ENCODE measurements around the gene AJAP1.

Gene AJAP1

GRCh38 chr1:4634156-4634792 is 20.1 kb upstream of the AJAP1 start:
- Histone ChIP-seq H3K4ac (ENCODE audit: low read depth, low read length) (no peak overlapping the region), H2AK5ac (ENCODE audit: low read length) (no peak overlapping the region), H3K56ac (ENCODE audit: low read length) (no peak overlapping the region), H4K8ac (ENCODE audit: low read depth, low read length) (no peak overlapping the region), H3K4me2 (ENCODE audit: low read length) (no peak overlapping the region), H4K5ac (ENCODE audit: low read length) (no peak overlapping the region), H2BK5ac (ENCODE audit: low read length) (no peak overlapping the region), H3K36me3 (ENCODE audit: control insufficient read depth, insufficient read depth, low read length) (no peaks in the 10 kb centered on the region), H3K9ac (ENCODE audit: low read length) (no peak overlapping the region), H3K23ac (ENCODE audit: low read length) (no peak overlapping the region), H3K18ac (ENCODE audit: low read length) (no peak overlapping the region), H3K4me3 (ENCODE audit: low read length) (no peak overlapping the region), H3K79me2 (ENCODE audit: control insufficient read depth, insufficient read depth, low read length) (no peaks in the 10 kb centered on the region), H2BK120ac (ENCODE audit: low read depth, low read length) (no peak overlapping the region), H3K27me3 (ENCODE audit: insufficient read depth, low read length, poor library complexity) (no peaks in the 10 kb centered on the region), H3K79me1 (ENCODE audit: low read length) (no peaks in the 10 kb centered on the region), H3K27ac (ENCODE audit: low read depth, low read length) (no peak overlapping the region), H2BK15ac (replicated peaks; ENCODE audit: low read depth) (no peak overlapping the region), H3K4me1 (ENCODE audit: control insufficient read depth, low read depth, low read length) (no peaks in the 10 kb centered on the region)
- WGBS (ENCODE audit: extremely low coverage, insufficient coverage, low lambda C conversion rate): no CpG with 5 or more reads among the region's 14 CpGs
- no peak for DNase-seq

- no peak overlapping the region for H2BK120ac ChIP-seq (ENCODE audit: low read depth, low read length)
- no peak overlapping the region for H3K4me3 ChIP-seq (ENCODE audit: low read length)
- no peak overlapping the region for H3K27ac ChIP-seq (ENCODE audit: low read depth, low read length)
- no peak overlapping the region for H3K4ac ChIP-seq (ENCODE audit: low read depth, low read length)
- no peak overlapping the region for H3K9ac ChIP-seq (ENCODE audit: low read length)
- no peak overlapping the region for H2BK15ac ChIP-seq (replicated peaks; ENCODE audit: low read depth)
- no peak overlapping the region for H4K5ac ChIP-seq (ENCODE audit: low read length)
- no peaks in the 10 kb centered on the region for H3K36me3 ChIP-seq (ENCODE audit: control insufficient read depth, insufficient read depth, low read length)
- no peak for DNase-seq
- no peaks in the 10 kb centered on the region for H3K4me1 ChIP-seq (ENCODE audit: control insufficient read depth, low read depth, low read length)
- no peaks in the 10 kb centered on the region for H3K79me1 ChIP-seq (ENCODE audit: low read length)
- H3K4me2 ChIP-seq (ENCODE audit: low read length): no peak overlapping the region
- H3K18ac ChIP-seq (ENCODE audit: low read length): no peak overlapping the region
- H2AK5ac ChIP-seq (ENCODE audit: low read length): no peak overlapping the region
- no CpG with 5 or more reads among the region's 12 CpGs for WGBS (ENCODE audit: extremely low coverage, insufficient coverage, low lambda C conversion rate)
- H3K23ac ChIP-seq (ENCODE audit: low read length): no peak overlapping the region
- no peak overlapping the region for H3K56ac ChIP-seq (ENCODE audit: low read length)
- H3K27me3 ChIP-seq (ENCODE audit: insufficient read depth, low read length, poor library complexity): no peaks in the 10 kb centered on the region
- H4K8ac ChIP-seq (ENCODE audit: low read depth, low read length): no peak overlapping the region
- H2BK5ac ChIP-seq (ENCODE audit: low read length): no peak overlapping the region
- H3K79me2 ChIP-seq (ENCODE audit: control insufficient read depth, insufficient read depth, low read length): no peaks in the 10 kb centered on the region
Observed at GRCh38 chr1:4634793-4635406, 19.5 kb upstream of the AJAP1 start.

- H2AK5ac ChIP-seq (ENCODE audit: low read length): no peak overlapping the region
- no peaks in the 10 kb centered on the region for H3K79me1 ChIP-seq (ENCODE audit: low read length)
- H4K8ac ChIP-seq (ENCODE audit: low read depth, low read length): no peak overlapping the region
- H3K9ac ChIP-seq (ENCODE audit: low read length): no peak overlapping the region
- no peak overlapping the region for H3K18ac ChIP-seq (ENCODE audit: low read length)
- no peak overlapping the region for H4K5ac ChIP-seq (ENCODE audit: low read length)
- WGBS (ENCODE audit: extremely low coverage, insufficient coverage, low lambda C conversion rate): no CpG with 5 or more reads among the region's 8 CpGs
- H3K23ac ChIP-seq (ENCODE audit: low read length): no peak overlapping the region
- H3K4ac ChIP-seq (ENCODE audit: low read depth, low read length): no peak overlapping the region
- no peak overlapping the region for H3K56ac ChIP-seq (ENCODE audit: low read length)
- no peak overlapping the region for H3K4me3 ChIP-seq (ENCODE audit: low read length)
- H3K36me3 ChIP-seq (ENCODE audit: control insufficient read depth, insufficient read depth, low read length): no peaks in the 10 kb centered on the region
- no peaks in the 10 kb centered on the region for H3K79me2 ChIP-seq (ENCODE audit: control insufficient read depth, insufficient read depth, low read length)
- no peak overlapping the region for H2BK120ac ChIP-seq (ENCODE audit: low read depth, low read length)
- no peak for DNase-seq
- H3K4me2 ChIP-seq (ENCODE audit: low read length): no peak overlapping the region
- no peaks in the 10 kb centered on the region for H3K27me3 ChIP-seq (ENCODE audit: insufficient read depth, low read length, poor library complexity)
- H2BK5ac ChIP-seq (ENCODE audit: low read length): no peak overlapping the region
- H3K4me1 ChIP-seq (ENCODE audit: control insufficient read depth, low read depth, low read length): no peaks in the 10 kb centered on the region
- H3K27ac ChIP-seq (ENCODE audit: low read depth, low read length): no peak overlapping the region
- no peak overlapping the region for H2BK15ac ChIP-seq (replicated peaks; ENCODE audit: low read depth)
Observed at GRCh38 chr1:4636186-4636585, 18.2 kb upstream of the AJAP1 start.

- no CpG with 5 or more reads among the region's 23 CpGs for WGBS (ENCODE audit: extremely low coverage, insufficient coverage, low lambda C conversion rate)
- Histone ChIP-seq H3K79me2 (ENCODE audit: control insufficient read depth, insufficient read depth, low read length) (no peaks in the 10 kb centered on the region), H3K9ac (ENCODE audit: low read length) (no peak overlapping the region), H3K4me1 (ENCODE audit: control insufficient read depth, low read depth, low read length) (no peaks in the 10 kb centered on the region), H3K18ac (ENCODE audit: low read length) (no peak overlapping the region), H3K27me3 (ENCODE audit: insufficient read depth, low read length, poor library complexity) (no peaks in the 10 kb centered on the region), H2AK5ac (ENCODE audit: low read length) (no peak overlapping the region), H2BK5ac (ENCODE audit: low read length) (no peak overlapping the region), H3K36me3 (ENCODE audit: control insufficient read depth, insufficient read depth, low read length) (no peaks in the 10 kb centered on the region), H2BK120ac (ENCODE audit: low read depth, low read length) (no peak overlapping the region), H3K4me3 (ENCODE audit: low read length) (no peak overlapping the region), H3K79me1 (ENCODE audit: low read length) (no peaks in the 10 kb centered on the region), H3K27ac (ENCODE audit: low read depth, low read length) (no peak overlapping the region), H3K4ac (ENCODE audit: low read depth, low read length) (no peak overlapping the region), H4K5ac (ENCODE audit: low read length) (no peak overlapping the region), H3K56ac (ENCODE audit: low read length) (no peak overlapping the region), H2BK15ac (replicated peaks; ENCODE audit: low read depth) (no peak overlapping the region), H3K4me2 (ENCODE audit: low read length) (no peak overlapping the region), H3K23ac (ENCODE audit: low read length) (no peak overlapping the region), H4K8ac (ENCODE audit: low read depth, low read length) (no peak overlapping the region)
- DNase-seq: no peak
Observed at GRCh38 chr1:4636644-4637380, 17.6 kb upstream of the AJAP1 start.

GRCh38 chr1:4637616-4638344 is 16.6 kb upstream of the AJAP1 start:
- Histone ChIP-seq H4K8ac (ENCODE audit: low read depth, low read length) (no peak overlapping the region), H3K18ac (ENCODE audit: low read length) (no peak overlapping the region), H3K79me1 (ENCODE audit: low read length) (no peaks in the 10 kb centered on the region), H4K5ac (ENCODE audit: low read length) (no peak overlapping the region), H3K4me3 (ENCODE audit: low read length) (no peak overlapping the region), H3K4me1 (ENCODE audit: control insufficient read depth, low read depth, low read length) (no peaks in the 10 kb centered on the region), H2BK5ac (ENCODE audit: low read length) (no peak overlapping the region), H3K36me3 (ENCODE audit: control insufficient read depth, insufficient read depth, low read length) (no peaks in the 10 kb centered on the region), H2BK15ac (replicated peaks; ENCODE audit: low read depth) (no peak overlapping the region), H2AK5ac (ENCODE audit: low read length) (no peak overlapping the region), H3K27ac (ENCODE audit: low read depth, low read length) (no peak overlapping the region), H3K4ac (ENCODE audit: low read depth, low read length) (no peak overlapping the region), H3K9ac (ENCODE audit: low read length) (no peak overlapping the region), H3K79me2 (ENCODE audit: control insufficient read depth, insufficient read depth, low read length) (no peaks in the 10 kb centered on the region), H2BK120ac (ENCODE audit: low read depth, low read length) (no peak overlapping the region), H3K56ac (ENCODE audit: low read length) (peak overlapping the region; percentile 9), H3K4me2 (ENCODE audit: low read length) (no peak overlapping the region), H3K23ac (ENCODE audit: low read length) (no peak overlapping the region), H3K27me3 (ENCODE audit: insufficient read depth, low read length, poor library complexity) (no peaks in the 10 kb centered on the region)
- no CpG with 5 or more reads among the region's 34 CpGs for WGBS (ENCODE audit: extremely low coverage, insufficient coverage, low lambda C conversion rate)
- no peak for DNase-seq
